Naive thymus-derived CD4-positive, alpha-beta T cell (primary cell): ENCODE results near the gene COLEC11. TPM values are rescaled to one million over a fixed set of nuclear protein-coding genes. Genes with fewer than 3 reads are reported as not detected.
"Not testable (repeated sequence)": the region's sequence is repeated elsewhere in the genome, so short reads cannot be mapped to it uniquely, and the experiment has no call there.

Experiments used
- ATAC-seq: fragments of 150-1000 bp; cut with Tn5 transposase; 2 replicates; pipeline ENCODE4 v1.10.0; 2021; ENCODE audit warnings: mild to moderate bottlenecking, moderate library complexity
- CTCF ChIA-PET: fragments of 350-600 bp; sonication (Branson Sonifier 250); formaldehyde crosslinking; loops from one replicate; lab custom pipeline; 2021; ENCODE audit warnings: antibody characterized with exemption; lab: Charles Lee
- POLR2A ChIA-PET: fragments of 350-600 bp; sonication (Branson Sonifier 250); formaldehyde crosslinking; loops from one replicate; lab custom pipeline; 2021; ENCODE audit warnings: antibody characterized with exemption, inconsistent platforms; lab: Charles Lee
- DNase-seq, 9 donors: peaks; one replicate each; pipeline versions ENCODE4 v3.0.0 to v3.0.0-alpha.2; 2020 to 2022; ENCODE audit warnings: mixed read lengths in 1 of 9
- H3K27ac ChIP-seq: one replicate; pipeline ENCODE4 v1.7.0; 2013; ENCODE audit warnings: mild to moderate bottlenecking, low read depth, low read length, moderate library complexity
- H3K27me3 ChIP-seq, 2 donors: one replicate each; pipeline ENCODE4 v1.7.0; 2013; ENCODE audit warnings: low read length in 2 of 2, mild to moderate bottlenecking in 2 of 2, moderate library complexity in 2 of 2; ENCODE audit not compliant: control insufficient read depth in 2 of 2, insufficient read depth in 2 of 2
- H3K36me3 ChIP-seq, 3 experiments: 1 replicate in 2 of 3; 2 replicates in 1 of 3; pipeline ENCODE4 v1.7.0; 2013; ENCODE audit warnings: low read length in 3 of 3, mild to moderate bottlenecking in 3 of 3, moderate library complexity in 1 of 3; ENCODE audit not compliant: insufficient read depth in 3 of 3, control insufficient read depth in 2 of 3
- H3K4me1 ChIP-seq, 2 donors: one replicate each; pipeline ENCODE4 v1.7.0; 2013; ENCODE audit warnings: low read length in 2 of 2, mild to moderate bottlenecking in 2 of 2, moderate library complexity in 1 of 2; ENCODE audit not compliant: control insufficient read depth in 2 of 2, insufficient read depth in 2 of 2
- H3K4me3 ChIP-seq: 2 replicates; pipeline ENCODE4 v1.7.0; 2013; ENCODE audit warnings: mild to moderate bottlenecking, low read length
- H3K9me3 ChIP-seq, 3 experiments: 1 replicate in 2 of 3; 2 replicates in 1 of 3; pipeline ENCODE4 v1.7.0; 2013; ENCODE audit warnings: low read length in 3 of 3; ENCODE audit not compliant: control insufficient read depth in 2 of 3
- H3K27ac Mint-ChIP-seq, 9 donors: one replicate each; pipeline ENCODE4 v1.8.0; 2020 to 2022; ENCODE audit warnings: mixed read lengths in 9 of 9, mild to moderate bottlenecking in 8 of 9, moderate library complexity in 5 of 9, inconsistent platforms in 2 of 9
- H3K27me3 Mint-ChIP-seq, 5 donors: one replicate each; pipeline ENCODE4 v1.8.0; 2021 to 2022; ENCODE audit warnings: mixed read lengths in 5 of 5, mild to moderate bottlenecking in 1 of 5
- H3K36me3 Mint-ChIP-seq, 5 donors: one replicate each; pipeline ENCODE4 v1.8.0; 2020 to 2022; ENCODE audit warnings: mixed read lengths in 5 of 5, mild to moderate bottlenecking in 3 of 5, inconsistent platforms in 1 of 5
- H3K4me1 Mint-ChIP-seq, 7 donors: one replicate each; pipeline ENCODE4 v1.8.0; 2020 to 2022; ENCODE audit warnings: mixed read lengths in 7 of 7, mild to moderate bottlenecking in 3 of 7, inconsistent platforms in 1 of 7
- H3K4me3 Mint-ChIP-seq, 10 donors: one replicate each; pipeline ENCODE4 v1.8.0; 2020 to 2022; ENCODE audit warnings: mild to moderate bottlenecking in 10 of 10, mixed read lengths in 10 of 10, moderate library complexity in 6 of 10, inconsistent platforms in 2 of 10
- H3K9me3 Mint-ChIP-seq, 11 donors: one replicate each; pipeline ENCODE4 v1.8.0; 2020 to 2022; ENCODE audit warnings: mixed read lengths in 11 of 11, mild to moderate bottlenecking in 4 of 11, inconsistent platforms in 1 of 11, moderate library complexity in 1 of 11
- intact Hi-C, 2 donors: fragments of 100-400 bp; cut with micrococcal nuclease; formaldehyde crosslinking; loops; one replicate each; pipeline ENCODE4 v1.15.1; 2023
- polyA plus RNA-seq, 2 donors: library from polyadenylated mRNA; unstranded; fragments of 300-500 nt; fragmentation: Illumina TruSeq; gene quantifications; one replicate each; pipeline ENCODE4 v1.2.3, GENCODE V29; 2021
- total RNA-seq, 6 experiments: library from RNA in 5 of 6; stranded (reverse) in 5 of 6; gene quantifications; 1 replicate in 5 of 6; 2 replicates in 1 of 6; pipeline ENCODE4 v1.2.3 and lab custom pipeline; 2021 to 2026

The COLEC11 gene
- total and polyA plus RNA-seq, 7 experiments from 2014 or later, result 0.46 to 0.48 TPM; not detected in 5

DNA sequence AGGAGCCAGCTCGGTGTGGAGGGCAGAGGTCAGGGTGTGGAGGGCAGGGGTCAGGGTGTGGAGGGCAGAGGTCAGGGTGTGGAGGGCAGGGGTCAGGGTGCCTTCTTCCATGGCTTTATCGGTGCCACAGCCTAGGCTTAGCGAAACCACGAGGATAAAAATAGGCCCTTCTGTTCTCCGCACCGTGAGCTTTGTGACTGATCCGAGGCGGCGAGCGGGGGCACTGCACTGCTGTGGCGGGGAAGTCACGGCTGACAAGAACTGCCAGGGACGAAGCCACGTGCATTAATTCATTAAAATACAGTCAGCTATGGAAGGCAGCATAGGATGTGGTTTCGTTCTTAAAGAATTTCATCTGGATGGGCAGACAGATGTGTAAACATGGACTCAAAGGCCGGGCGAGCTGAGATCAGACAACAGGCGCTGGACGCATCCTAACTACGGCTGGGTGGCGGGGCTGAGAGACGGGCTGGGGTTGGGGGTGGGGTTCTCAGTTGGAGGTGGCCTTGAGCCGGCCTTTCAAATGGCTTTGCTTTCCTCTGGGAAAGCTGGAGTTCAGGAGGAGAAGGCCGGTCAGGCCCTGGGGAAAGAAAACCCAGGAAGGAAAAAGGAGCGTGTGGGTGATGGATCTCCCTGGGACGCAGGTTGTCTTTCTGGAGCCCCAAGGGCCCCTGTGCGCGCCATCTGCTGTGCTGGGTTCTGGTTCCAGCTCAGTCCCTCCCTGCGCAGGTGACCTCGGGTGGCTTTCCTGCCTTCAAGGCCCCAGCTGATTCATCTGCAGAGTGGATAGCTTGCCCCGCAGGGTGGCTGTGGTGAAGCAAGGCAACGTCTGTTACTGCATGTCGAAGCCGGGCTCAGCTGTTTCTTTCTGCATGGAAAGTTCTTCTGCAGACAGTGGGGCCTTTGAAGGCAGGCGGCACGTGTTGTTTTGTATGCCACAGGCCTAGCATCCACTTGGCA lies 62.1 kb downstream of the COLEC11 start:
- DNase-seq (no peak), ATAC-seq (no peak)
- Mint-ChIP-seq H3K27me3 (no peaks in the 10 kb centered on the region), H3K27ac (peak overlapping the region in 1 of 9 donors; percentile 59), H3K9me3 (no peaks in the 10 kb centered on the region), H3K4me1 (peaks cover 0 to 12% (median 3%) of the 10 kb centered on the region in 7 donors), H3K36me3 (no peaks in the 10 kb centered on the region), H3K4me3 (no peak overlapping the region)
- Histone ChIP-seq H3K36me3 (no peaks in the 10 kb centered on the region), H3K9me3 (no peaks in the 10 kb centered on the region), H3K27me3 (no peaks in the 10 kb centered on the region), H3K4me3 (no peak overlapping the region), H3K4me1 (no peaks in the 10 kb centered on the region), H3K27ac (no peak overlapping the region)
- intact Hi-C loops, result no loop called here
- ChIA-PET CTCF (no interaction called here), POLR2A (no interaction called here)

DNA sequence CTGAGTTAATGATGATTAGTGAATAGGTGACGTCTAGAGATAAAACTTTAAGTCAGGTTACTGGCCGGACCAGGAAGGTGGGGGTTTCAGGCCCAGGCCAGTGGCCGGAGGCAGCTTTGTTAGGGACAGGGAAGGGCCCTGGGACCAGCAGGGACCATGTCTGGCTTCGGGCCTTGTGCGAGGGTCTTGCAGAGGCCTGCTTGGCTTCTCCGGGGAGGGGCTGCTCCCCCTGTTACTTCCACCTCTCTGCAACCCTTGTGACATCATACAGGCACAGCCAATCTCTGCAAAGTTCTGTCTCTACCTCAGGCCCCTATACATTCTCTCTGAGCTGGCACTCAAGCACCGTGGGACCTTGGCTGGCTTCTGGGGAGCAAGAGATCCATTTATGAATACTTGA lies 63.0 kb downstream of the COLEC11 start, which contains the start of gene ALLC:
Gene ALLC, plus strand, starts transcription at position 320 of the 400 bp plus-strand sequence. CDS start 12,958 bp downstream, outside the sequence.
- ChIA-PET CTCF (no interaction called here), POLR2A (no interaction called here)
- Mint-ChIP-seq H3K27me3 (no peaks in the 10 kb centered on the region), H3K4me3 (no peak within 1 kb of the TSS), H3K36me3 (no peaks in the 10 kb centered on the region), H3K9me3 (no peaks in the 10 kb centered on the region), H3K27ac (peak within 1 kb of the TSS in 1 of 9 donors; percentile 70), H3K4me1 (peaks cover 0 to 9% (median 0%) of the 10 kb centered on the region in 7 donors)
- Histone ChIP-seq H3K27ac (no peak within 1 kb of the TSS), H3K4me3 (no peak within 1 kb of the TSS), H3K36me3 (no peaks in the 10 kb centered on the region), H3K4me1 (no peaks in the 10 kb centered on the region), H3K27me3 (no peaks in the 10 kb centered on the region), H3K9me3 (no peaks in the 10 kb centered on the region)
- intact Hi-C loops, result no loop called here
- no peak for DNase-seq
- ATAC-seq, result no peak

DNA sequence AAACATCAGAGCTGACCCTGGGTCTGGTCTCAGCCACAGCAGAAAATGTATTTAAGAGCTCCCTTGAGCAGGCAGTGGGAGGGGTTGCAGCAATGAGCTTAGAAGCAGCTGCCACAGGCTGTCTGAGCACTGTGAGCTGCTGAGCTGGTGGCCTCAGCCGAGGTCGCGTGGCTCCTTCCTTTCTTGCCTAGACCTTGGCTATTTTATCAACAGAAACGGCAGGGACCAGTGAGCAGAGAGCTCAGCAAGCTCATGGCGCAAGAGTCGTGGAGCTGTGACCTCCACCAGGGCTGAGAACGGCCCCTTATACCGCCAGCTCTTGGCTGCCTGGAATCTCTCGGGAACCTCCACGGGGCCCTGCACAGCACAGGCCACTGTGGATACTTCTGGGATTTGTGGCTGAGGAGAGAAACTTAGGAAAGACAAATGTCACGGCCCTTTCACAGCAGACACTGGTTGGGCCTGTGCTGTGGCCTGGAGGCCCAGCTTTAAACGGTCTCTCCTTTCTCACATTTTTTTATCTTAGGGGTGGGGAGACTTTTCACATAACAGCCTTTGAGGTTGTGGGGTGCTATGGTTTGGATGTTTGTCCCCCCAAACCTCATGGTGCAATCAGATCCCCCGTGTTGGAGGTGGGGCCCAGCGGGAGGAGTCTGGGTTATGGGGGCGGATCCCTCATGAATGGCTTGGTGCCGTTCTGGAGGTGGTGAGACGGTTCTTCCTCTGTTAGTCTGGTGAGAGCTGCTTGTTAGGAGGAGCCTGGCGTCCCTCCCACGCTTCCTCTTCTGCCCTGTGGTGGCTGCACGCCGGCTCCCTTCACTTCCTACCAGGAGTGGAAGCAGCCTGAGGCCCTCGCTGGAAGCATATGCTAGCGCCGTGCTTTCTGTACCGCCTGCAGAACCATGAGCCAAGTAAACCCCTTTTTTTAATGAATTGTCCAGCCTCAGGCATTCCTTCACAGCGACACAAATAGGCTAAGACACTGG lies 64.8 kb downstream of the COLEC11 start:
- intact Hi-C loops, result no loop called here
- Mint-ChIP-seq H3K27ac (peak overlapping the region in 2 of 9 donors; percentile 41 to 43), H3K36me3 (no peaks in the 10 kb centered on the region), H3K27me3 (no peaks in the 10 kb centered on the region), H3K4me3 (no peak overlapping the region), H3K9me3 (no peaks in the 10 kb centered on the region), H3K4me1 (peaks cover 0 to 9% (median 0%) of the 10 kb centered on the region in 7 donors)
- CTCF ChIA-PET, result no interaction called here
- DNase-seq (no peak), ATAC-seq (no peak)
- Histone ChIP-seq H3K4me1 (no peaks in the 10 kb centered on the region), H3K27me3 (no peaks in the 10 kb centered on the region), H3K4me3 (no peak overlapping the region), H3K36me3 (no peaks in the 10 kb centered on the region), H3K9me3 (no peaks in the 10 kb centered on the region), H3K27ac (no peak overlapping the region)
- POLR2A ChIA-PET, result no interaction called here

DNA sequence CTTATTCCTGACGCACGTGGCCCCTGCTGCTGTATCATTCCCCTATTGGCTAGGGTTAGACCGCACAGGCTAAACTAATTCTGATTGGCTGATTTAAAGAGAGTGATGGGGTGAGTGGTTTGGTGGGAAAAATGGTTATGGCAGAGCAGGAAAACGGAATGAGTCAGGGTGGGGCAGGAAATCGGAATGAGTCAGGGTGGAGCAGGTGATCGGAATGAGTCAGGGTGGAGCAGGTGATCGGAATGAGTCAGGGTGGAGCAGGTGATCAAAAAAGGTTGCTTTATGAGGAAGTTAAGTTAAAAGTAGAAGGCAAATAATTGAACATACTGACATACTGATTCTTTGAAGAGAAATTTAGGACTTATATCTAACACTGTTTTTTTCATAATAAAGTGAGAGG lies 65.7 kb downstream of the COLEC11 start:
- H3K4me1 ChIP-seq, DNase-seq, H3K27ac Mint-ChIP-seq, H3K9me3 Mint-ChIP-seq, intact Hi-C loops, ATAC-seq, H3K27me3 Mint-ChIP-seq, H3K27ac ChIP-seq, H3K9me3 ChIP-seq, POLR2A ChIA-PET, H3K4me3 ChIP-seq, H3K36me3 ChIP-seq, H3K27me3 ChIP-seq, H3K36me3 Mint-ChIP-seq, CTCF ChIA-PET, H3K4me1 Mint-ChIP-seq, H3K4me3 Mint-ChIP-seq: not testable (repeated sequence)

DNA sequence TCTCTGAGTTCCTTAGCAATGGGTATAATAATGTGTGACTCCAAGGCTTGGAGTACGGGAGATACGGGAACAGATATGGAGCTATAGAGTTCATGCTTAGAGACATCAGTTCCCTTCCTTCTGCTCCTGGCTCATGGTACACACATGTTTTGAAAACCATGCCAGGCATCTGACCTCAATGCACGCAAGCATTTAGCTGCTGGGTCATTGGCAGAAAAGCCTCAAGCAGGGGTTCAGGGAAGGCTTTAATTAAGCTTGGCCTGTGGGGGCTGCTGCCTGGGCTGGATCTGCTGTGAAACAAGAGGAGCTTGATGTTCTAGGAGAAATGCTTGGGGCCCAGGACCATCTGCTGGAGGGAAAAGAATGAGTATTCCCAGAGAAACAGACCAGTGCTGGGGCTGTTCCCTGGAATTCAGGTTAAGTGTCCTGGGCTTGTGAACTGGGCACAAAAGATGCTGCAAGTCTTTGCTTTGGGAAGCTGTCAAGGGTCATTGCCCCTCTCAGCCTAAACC lies 66.3 kb downstream of the COLEC11 start:
- intact Hi-C loops, result no loop called here
- Histone ChIP-seq H3K4me3 (no peak overlapping the region), H3K9me3 (no peaks in the 10 kb centered on the region), H3K4me1 (no peaks in the 10 kb centered on the region), H3K27me3 (no peaks in the 10 kb centered on the region), H3K27ac (no peak overlapping the region), H3K36me3 (no peaks in the 10 kb centered on the region)
- H3K4me1 Mint-ChIP-seq, result peaks cover 0 to 9% (median 0%) of the 10 kb centered on the region in 7 donors
- H3K27me3 Mint-ChIP-seq, result no peaks in the 10 kb centered on the region
- peaks cover 0 to 1% (median 0%) of the 10 kb centered on the region in 11 donors for H3K9me3 Mint-ChIP-seq
- DNase-seq (no peak), ATAC-seq (no peak)
- CTCF ChIA-PET, result no interaction called here
- POLR2A ChIA-PET, result no interaction called here
- H3K4me3 Mint-ChIP-seq, result no peak overlapping the region
- no peak overlapping the region for H3K27ac Mint-ChIP-seq
- H3K36me3 Mint-ChIP-seq, result no peaks in the 10 kb centered on the region

DNA sequence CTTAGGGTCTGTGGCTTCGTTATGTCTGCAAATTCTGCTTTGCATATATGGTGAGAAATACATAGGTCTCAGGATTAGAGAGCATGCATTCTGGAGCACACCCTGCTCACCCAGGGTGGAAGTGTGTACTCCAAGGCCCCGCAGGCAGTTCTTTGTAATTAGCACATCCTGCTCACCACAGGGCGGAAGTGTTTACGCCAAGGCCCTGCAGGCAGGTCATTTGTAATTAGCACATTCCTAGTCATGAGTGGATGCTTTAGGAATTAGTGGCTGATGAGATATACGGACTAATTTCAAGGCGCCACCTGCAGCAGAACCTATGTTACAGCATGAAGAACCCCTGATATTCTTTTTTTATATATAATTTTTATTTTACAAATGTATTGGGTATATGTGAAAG lies 67.3 kb downstream of the COLEC11 start:
- no peak for DNase-seq
- H3K4me3 Mint-ChIP-seq, result no peak overlapping the region
- Histone ChIP-seq H3K27me3 (no peaks in the 10 kb centered on the region), H3K9me3 (no peaks in the 10 kb centered on the region), H3K4me3 (no peak overlapping the region), H3K4me1 (no peaks in the 10 kb centered on the region), H3K36me3 (no peaks in the 10 kb centered on the region), H3K27ac (no peak overlapping the region)
- ChIA-PET POLR2A (no interaction called here), CTCF (no interaction called here)
- H3K27me3 Mint-ChIP-seq, result no peaks in the 10 kb centered on the region
- H3K9me3 Mint-ChIP-seq, result peaks cover 0 to 1% (median 0%) of the 10 kb centered on the region in 11 donors
- H3K36me3 Mint-ChIP-seq, result no peaks in the 10 kb centered on the region
- intact Hi-C loops, result no loop called here
- H3K4me1 Mint-ChIP-seq, result peaks cover 0 to 9% (median 0%) of the 10 kb centered on the region in 7 donors
- ATAC-seq, result no peak
- H3K27ac Mint-ChIP-seq, result no peak overlapping the region
